ENCODE data around the gene POU2F3. TPM values are rescaled to one million over a fixed set of nuclear protein-coding genes. Genes with fewer than 3 reads are reported as not detected.

The POU2F3 gene
- total and polyA plus RNA-seq, 4 donors: 2.6 to 3.9 (median 3.1) TPM

DNA sequence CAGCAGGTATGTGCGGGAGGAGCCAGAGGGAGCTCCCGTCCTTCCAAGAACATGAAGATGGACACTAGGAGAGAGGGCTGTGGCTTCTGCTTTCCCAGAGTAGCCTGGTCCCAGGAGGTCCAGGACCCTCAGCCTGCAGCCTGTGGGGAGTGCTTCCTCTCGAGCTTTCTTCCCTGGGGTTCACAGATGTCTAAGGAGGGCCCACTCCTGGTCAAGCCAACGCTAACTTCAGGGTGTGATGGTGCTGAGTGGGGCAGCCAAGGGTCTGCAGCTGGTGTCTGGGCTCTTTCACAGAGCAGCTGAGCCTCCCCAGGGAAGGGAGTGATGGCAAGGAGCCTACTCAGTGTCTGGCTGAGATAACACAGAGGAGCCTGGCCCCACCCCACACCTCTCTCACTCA, 3.3 kb downstream of the POU2F3 start:
- no peak for ATAC-seq (ENCODE audit: insufficient read depth, low FRiP score)
- Histone ChIP-seq H3K27ac (ENCODE audit: low read depth in 1 of 2, low read length in 1 of 2) (no peak overlapping the region), H3K9me3 (ENCODE audit: control insufficient read depth in 4 of 4, insufficient read depth in 3 of 4, low read length in 3 of 4) (no peaks in the 10 kb centered on the region), H3K36me3 (ENCODE audit: control insufficient read depth in 4 of 4, insufficient read depth in 4 of 4, low read length in 4 of 4) (no peaks in the 10 kb centered on the region), H3K4me3 (no peak overlapping the region), H3K4me1 (ENCODE audit: control insufficient read depth in 5 of 5, insufficient read depth in 5 of 5, low read length in 5 of 5) (peaks cover 0 to 2% (median 0%) of the 10 kb centered on the region in 5 donors), H3K9ac (ENCODE audit: insufficient read depth in 1 of 2, low read length in 2 of 2) (no peak overlapping the region), H3K27me3 (ENCODE audit: control insufficient read depth in 3 of 3, insufficient read depth in 3 of 3, low read length in 2 of 3) (peaks cover 0 to 63% (median 45%) of the 10 kb centered on the region in 3 donors)
- no peak for DNase-seq
- 80 to 91% methylated on average over 4 of the region's 4 CpGs for WGBS, 2 donors
- TF ChIP-seq, protein P1, sequence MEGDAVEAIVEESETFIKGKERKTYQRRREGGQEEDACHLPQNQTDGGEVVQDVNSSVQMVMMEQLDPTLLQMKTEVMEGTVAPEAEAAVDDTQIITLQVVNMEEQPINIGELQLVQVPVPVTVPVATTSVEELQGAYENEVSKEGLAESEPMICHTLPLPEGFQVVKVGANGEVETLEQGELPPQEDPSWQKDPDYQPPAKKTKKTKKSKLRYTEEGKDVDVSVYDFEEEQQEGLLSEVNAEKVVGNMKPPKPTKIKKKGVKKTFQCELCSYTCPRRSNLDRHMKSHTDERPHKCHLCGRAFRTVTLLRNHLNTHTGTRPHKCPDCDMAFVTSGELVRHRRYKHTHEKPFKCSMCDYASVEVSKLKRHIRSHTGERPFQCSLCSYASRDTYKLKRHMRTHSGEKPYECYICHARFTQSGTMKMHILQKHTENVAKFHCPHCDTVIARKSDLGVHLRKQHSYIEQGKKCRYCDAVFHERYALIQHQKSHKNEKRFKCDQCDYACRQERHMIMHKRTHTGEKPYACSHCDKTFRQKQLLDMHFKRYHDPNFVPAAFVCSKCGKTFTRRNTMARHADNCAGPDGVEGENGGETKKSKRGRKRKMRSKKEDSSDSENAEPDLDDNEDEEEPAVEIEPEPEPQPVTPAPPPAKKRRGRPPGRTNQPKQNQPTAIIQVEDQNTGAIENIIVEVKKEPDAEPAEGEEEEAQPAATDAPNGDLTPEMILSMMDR (IDR thresholded peaks at IDR 0.05; ENCODE audit: control extremely low read depth, extremely low read depth): no peak

DNA sequence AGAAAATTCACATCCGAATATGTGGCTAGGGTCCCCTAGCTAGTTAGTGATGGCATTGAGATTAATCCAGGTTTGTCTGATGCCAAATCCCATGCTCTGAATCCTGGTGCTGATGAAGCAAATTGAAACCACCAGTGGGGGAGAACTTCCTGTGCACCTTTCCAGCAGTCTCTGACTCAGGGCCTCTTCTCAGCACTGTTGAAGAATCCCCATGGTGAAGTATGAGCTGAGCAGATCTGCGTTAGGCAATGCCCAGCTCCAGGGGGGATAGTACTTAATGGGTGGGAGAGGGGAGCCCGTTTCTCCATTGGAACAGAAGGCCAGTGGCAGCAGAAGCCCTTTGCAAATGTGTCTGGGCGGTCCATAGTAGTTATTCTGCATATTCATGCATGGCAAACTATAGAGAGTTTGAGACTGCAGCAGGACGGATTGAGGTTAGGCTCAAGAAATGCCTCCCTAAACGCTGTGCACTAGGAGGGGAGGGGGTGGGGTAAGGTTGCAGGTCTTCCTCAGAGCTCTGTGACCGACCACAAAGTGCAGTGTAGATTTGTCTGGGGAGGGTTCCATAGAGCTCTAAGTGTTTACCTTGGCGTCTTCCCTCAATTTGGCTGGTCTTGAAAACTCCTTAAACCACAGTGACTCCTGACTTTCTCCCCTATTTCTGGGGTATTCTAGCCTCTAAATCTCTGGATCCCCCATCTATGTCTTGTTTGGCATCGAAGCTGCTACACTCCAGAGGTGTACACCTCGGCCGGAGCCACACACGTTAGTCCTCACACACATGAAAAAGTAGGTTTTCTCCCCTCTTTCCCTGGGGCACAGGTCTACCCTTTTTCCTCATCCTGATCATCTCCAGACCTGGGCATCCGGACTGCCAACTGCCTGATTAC, 4.8 kb downstream of the POU2F3 start:
- Histone ChIP-seq H3K27ac (ENCODE audit: low read depth in 1 of 2, low read length in 1 of 2) (no peak overlapping the region), H3K9me3 (ENCODE audit: control insufficient read depth in 4 of 4, insufficient read depth in 3 of 4, low read length in 3 of 4) (no peaks in the 10 kb centered on the region), H3K9ac (ENCODE audit: insufficient read depth in 1 of 2, low read length in 2 of 2) (no peak overlapping the region), H3K4me3 (no peak overlapping the region), H3K36me3 (ENCODE audit: control insufficient read depth in 4 of 4, insufficient read depth in 4 of 4, low read length in 4 of 4) (no peaks in the 10 kb centered on the region), H3K27me3 (ENCODE audit: control insufficient read depth in 3 of 3, insufficient read depth in 3 of 3, low read length in 2 of 3) (peaks cover 0 to 54% (median 35%) of the 10 kb centered on the region in 3 donors), H3K4me1 (ENCODE audit: control insufficient read depth in 5 of 5, insufficient read depth in 5 of 5, low read length in 5 of 5) (peaks cover 0 to 4% (median 0%) of the 10 kb centered on the region in 5 donors)
- DNase-seq: no peak
- WGBS, 2 donors: 57 to 73% methylated on average over 13 of the region's 13 CpGs
- TF ChIP-seq, protein P1 (IDR thresholded peaks at IDR 0.05; ENCODE audit: control extremely low read depth, extremely low read depth): no peak
- ATAC-seq (ENCODE audit: insufficient read depth, low FRiP score): no peak

DNA sequence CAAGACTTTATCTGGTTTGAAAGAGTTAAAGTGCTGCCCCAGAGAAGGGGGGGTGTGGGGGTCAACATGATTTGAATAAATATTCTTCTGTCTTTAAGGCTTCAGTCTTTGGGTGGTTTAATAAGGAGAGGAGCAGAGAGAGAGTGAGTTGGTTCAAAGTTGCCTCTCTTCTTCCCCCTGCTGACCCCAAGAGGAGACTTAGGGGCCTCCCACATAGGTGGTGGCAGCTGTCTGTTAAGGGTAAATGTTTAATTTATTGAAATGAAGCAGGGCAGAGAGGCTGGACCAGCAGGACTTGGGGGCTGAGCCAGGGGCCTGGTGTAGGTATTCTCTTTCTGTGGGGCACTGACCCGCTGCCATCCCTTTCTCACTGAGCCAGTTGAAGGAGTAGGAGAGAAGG, 5.5 kb downstream of the POU2F3 start:
- Histone ChIP-seq H3K27me3 (ENCODE audit: control insufficient read depth in 3 of 3, insufficient read depth in 3 of 3, low read length in 2 of 3) (peaks cover 0 to 50% (median 32%) of the 10 kb centered on the region in 3 donors), H3K27ac (ENCODE audit: low read depth in 1 of 2, low read length in 1 of 2) (no peak overlapping the region), H3K4me3 (no peak overlapping the region), H3K36me3 (ENCODE audit: control insufficient read depth in 4 of 4, insufficient read depth in 4 of 4, low read length in 4 of 4) (no peaks in the 10 kb centered on the region), H3K9ac (ENCODE audit: insufficient read depth in 1 of 2, low read length in 2 of 2) (no peak overlapping the region), H3K9me3 (ENCODE audit: control insufficient read depth in 4 of 4, insufficient read depth in 3 of 4, low read length in 3 of 4) (no peaks in the 10 kb centered on the region), H3K4me1 (ENCODE audit: control insufficient read depth in 5 of 5, insufficient read depth in 5 of 5, low read length in 5 of 5) (peaks cover 0 to 4% (median 0%) of the 10 kb centered on the region in 5 donors)
- WGBS, 2 donors: 79 to 88% methylated on average over 1 of the region's 1 CpG
- ATAC-seq (ENCODE audit: insufficient read depth, low FRiP score) (no peak), DNase-seq (no peak)
- TF ChIP-seq, protein P1 (IDR thresholded peaks at IDR 0.05; ENCODE audit: control extremely low read depth, extremely low read depth): no peak

All from lung (tissue), 12 donors.